HG02763 (cell line): ENCODE measurements around the gene PTGER2.

Source experiments
- ATAC-seq: cut with Tn5 transposase; IDR thresholded peaks from one replicate; pipeline ENCODE4 v1.9.1; 2021; ENCODE audit warnings: mild to moderate bottlenecking, moderate library complexity; ENCODE audit not compliant: unreplicated experiment

PTGER2 gene

DNA sequence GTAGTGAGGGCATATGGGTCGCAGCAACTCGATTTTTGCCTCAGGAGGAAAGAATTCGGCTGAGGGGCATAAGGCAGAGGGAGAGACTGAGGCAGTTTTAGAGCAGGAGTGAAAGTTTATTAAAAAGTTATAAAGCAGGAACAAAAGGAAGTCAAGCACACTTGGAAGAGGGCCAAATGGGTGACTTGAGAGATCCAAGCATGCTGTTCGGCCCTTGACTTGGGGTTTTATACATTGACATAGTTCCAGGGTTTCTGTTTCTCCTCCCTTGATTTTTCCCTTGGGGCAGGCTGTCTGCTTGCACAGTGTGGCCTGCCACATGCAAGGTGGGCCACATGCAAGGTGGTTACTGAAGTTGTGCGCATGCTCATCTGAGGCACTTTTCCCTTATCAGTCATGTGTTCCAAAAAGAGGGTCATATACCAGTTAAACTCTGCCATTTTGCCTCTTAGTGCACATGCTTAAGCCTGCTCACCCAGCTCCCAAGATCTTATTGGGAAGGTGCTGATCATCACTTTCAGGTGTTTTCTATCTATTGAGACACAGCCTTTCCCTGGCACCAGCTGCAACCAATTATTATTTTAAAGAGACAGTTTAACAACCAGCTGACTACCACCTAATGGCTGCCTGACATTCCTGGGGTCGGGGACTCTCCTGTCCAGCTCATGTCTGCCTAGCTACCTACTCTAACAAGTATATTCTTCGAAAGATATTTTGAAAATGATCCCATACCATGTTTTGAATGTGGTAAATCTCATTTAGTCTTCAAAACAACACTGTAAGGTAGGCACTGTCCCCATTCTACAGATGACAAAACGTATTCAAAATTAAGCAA, 19.9 kb downstream of the PTGER2 start:
- no peak for ATAC-seq

DNA sequence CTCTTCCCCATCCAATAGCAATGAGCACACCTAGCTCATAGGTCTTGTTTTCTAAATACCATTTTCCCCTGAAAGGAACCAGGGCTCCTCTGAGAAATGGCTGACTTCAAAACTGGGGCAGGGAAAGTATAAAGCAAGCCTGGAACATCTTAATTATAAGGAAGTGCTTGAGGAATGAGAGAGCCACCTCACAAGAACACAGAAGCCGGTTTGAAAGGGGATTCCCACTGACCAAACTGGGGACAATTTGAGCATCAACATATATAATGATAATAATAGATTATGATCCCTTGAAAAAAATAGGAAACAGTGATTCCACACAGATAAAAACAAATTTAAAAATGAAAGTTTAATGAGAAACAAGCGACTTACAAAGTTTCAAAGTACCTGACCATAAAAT, 22.1 kb downstream of the PTGER2 start:
- ATAC-seq = no peak

DNA sequence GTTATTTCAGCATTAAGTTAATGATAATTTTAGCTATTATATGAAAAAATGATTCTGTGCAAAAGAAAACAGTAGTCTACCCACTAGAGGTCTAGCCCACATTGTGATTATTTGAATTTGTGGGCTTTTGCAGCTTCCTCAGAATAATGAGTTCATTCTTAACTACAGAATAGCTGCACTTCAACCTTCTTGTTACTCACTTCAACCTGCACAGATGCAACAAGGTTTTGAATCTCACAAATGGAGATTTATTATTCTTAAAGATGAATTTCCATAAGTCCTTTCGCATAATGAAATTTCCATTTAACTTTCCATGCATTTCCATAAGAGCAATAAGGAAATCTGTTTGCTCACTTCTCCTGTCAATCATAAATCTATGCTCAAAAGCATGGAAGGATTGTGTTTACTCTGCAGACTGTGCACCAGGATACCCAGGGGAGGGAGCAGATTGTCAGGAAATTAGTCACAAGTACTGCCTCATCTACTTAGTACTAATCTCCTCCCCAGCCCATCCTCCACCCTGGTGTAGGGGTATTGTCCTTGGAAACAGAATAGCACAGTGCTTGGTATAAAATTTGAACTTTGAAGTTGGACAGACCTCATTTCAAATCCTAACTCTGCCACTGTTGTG, 24.1 kb downstream of the PTGER2 start:
- no peak for ATAC-seq

DNA sequence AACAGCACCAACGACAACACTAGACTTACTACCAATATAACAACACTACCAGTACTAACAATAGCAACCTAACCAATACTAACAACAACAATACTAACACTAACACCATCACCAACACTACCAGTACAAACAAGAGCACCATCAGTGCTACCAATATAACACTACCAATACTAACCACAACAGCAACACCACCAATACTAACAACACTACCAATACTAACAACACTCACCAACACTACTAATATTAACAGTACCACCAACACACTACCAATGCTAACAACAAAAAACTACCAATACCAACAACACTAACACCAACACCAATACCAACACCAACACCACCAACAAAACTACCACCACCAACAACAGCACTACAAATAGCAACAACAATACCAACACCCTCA, 25.1 kb downstream of the PTGER2 start:
- no peak for ATAC-seq

DNA sequence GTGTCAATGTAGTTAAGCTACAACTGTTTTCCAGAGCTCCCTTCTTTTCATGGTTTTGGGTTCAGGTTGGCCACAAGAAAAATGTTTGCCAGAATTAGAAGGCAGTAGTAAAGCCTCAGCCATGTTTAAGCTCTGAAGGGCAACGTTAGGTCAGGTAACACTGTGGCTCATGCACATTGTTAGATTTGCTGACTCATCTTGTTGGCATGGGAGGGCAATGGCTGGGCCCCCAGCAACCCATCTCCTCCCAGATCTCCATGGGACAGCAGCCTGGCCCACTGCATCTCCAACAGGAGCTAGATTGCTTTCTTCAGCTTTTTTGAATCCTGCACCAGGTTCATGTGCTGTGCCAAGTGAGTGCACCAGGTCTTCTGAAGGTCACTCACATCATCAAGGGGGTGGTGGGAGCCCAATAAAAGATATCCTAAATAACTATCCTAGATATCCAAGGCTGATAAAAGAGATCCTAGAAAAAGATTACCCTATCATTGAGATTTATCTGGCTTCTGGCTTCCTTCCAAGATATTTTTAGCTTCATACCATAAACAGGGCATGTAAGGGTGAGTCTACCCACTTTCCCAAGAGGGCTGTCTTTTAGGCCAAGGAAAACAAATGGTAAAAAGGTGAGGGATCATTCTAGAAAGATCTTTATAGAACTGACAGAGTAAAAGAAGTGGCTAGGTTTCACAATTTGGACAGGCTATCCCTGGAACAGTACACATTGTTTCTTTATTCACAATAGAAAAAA, 28.9 kb downstream of the PTGER2 start:
- no peak for ATAC-seq

DNA sequence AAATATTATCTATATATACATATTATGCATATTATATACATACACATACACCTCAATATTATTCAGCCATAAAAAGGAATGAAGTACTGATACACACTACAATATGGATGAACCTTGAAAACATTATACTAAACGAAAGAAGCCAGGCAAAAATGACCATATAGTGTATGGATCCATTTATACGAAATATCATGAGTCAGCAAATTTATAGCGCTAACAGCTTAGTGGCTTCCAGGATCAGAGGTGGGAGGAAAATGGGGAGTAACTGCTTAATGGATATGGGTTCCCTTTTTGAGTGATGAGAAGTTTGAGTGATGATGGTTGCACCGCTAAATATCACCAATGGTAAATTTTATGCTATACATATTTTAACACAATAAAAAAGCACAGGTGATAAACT, 32.7 kb downstream of the PTGER2 start:
- no peak for ATAC-seq

DNA sequence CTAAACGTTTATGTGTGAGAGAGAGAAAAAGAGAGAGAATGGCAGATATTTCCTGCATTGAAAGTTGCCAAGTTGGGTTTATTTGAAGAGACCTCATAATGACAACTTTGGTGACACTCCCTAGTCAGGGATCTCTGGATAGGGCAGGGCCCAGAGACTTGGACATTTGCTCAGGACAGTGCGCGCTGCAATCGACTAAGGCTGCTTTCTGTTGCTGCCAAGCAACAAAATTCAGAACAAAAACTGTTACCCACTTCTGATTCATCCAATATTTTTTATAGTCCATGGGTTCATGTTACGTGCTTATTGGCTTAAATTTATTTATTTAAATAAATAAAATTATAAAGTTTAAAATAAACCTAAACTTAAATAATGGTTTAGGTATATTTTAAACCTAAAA, 34.2 kb downstream of the PTGER2 start:
- no peak for ATAC-seq

DNA sequence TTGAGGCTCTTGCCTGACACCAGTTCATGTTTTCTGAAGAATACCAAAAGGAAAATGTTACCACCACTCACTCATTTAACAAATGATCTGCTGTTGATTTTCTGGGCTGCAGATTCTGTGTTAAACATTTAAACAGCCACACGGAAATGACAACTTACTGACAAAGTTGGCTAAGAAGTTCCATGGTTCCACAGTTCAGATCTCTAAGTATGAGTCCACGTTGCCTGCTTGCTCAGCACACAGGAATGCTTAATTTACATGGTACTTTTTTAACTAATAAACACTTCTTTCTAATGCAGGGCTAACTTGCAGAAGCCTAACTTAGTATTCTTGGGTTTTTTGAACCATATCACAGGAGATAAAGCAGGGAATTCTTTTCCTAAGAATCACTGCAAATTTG, 34.7 kb downstream of the PTGER2 start:
- no peak for ATAC-seq

DNA sequence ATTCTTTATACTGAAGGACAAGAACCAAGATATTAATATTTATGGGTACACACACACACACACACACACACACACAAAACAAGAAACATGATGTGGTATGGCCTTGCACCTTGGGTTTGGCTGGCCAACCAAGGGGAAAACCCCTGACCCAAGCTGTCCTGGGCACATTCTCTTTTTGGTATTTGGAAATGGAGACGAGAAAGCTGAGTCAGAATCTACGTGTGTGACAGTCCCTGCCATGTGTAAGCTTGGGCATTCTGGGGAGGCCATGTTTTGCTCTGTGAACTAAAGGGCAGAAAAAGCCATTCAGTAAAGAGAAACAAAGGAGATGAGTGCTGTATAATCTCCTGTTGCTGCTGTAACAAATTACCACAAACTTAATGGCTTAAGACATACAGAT, 35.6 kb downstream of the PTGER2 start:
- ATAC-seq = no peak

DNA sequence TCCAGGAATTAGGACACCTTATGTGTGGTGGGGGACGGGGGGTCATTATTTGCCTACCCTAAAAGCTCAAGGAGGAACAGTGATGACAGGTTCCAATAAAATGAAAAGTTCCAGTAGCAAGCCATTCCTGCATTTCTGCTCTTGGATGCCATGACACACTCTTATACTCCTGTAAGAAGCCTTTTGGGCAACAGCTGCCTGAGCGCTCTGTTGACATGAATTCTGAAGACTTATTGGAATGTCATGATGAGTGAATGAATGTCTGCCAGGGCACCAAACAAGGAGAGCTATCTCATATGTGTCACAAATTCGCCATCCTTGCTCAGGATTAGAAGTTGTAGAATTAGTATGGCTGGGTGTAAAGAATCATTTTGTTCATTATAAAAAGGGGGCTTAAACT, 36.3 kb downstream of the PTGER2 start:
- ATAC-seq = no peak

DNA sequence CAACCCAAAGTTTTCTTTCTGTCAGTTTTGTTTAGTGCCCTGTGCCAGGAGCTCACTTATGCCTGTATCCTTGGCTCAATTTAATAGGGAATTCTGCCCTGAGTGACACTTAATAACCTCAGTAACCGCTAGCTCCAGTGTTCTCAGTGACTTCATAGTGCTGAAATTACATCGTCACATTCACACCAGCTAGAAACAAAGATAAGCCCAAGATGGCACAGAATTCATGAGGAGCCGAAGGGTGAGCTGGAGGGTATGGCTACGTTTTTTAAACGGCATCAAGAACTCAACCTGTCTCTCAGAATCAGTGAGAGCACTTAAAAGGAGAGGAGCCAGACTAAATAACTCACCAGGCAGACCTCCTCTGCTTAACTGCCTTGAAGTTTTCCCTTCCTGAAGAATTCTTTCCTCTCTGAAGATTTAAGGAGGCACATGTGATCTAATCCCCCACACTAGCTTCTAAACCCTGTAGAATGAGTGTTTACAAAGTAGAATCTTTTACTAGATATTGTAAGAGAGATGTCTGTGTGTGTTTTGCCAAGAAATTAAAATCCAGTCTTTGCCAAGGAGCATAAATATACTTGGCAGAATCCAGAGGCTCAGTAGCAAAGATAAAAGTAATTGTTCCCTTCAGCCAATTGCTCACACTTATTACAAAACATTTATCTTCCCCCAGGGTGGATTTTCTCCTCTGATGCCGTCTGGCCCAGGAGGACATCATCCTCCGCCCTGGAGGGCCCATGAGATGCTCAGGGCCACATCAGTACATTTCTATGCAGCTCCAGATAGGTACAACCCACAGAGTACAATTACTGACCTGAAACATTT, 37.3 kb downstream of the PTGER2 start:
- ATAC-seq = no peak

DNA sequence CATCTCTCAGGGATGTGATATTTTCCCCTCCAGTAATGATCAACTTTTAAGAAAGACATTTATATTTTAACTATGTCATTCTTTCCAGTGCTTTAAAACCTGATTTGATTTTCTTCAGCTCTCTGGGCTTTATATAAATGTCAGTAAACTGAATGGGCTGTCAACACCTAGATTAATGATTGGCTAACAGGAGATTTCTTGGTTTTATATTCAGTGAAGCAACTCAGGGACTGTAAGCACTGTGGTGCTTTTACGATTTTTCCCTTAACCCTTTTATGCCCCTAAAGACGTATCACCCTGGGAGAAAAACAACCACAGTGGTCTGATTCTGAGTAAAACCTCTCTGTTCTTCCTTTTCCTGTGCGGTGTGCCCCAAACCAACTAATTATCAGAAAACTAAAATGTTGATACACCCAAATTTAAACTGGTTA, 38.0 kb downstream of the PTGER2 start:
- ATAC-seq = no peak

DNA sequence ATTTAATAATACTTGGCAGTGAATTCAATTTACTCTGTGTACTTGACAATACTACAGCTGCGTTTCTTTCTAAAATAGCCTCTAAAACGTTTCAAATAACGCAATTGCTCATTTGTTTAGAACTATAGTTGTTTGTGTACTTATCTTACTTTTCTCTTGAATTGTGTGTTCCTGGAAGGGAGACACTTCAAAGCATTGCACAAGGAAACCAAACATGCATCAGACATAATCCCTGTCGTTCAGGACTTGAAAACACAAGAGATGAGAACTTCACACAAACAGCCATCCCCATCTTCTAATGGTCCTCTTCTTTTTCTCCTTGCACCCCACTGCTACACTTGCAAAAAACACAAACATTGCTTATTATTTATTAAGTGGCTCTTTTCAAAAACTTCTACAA, 38.5 kb downstream of the PTGER2 start:
- ATAC-seq = no peak

DNA sequence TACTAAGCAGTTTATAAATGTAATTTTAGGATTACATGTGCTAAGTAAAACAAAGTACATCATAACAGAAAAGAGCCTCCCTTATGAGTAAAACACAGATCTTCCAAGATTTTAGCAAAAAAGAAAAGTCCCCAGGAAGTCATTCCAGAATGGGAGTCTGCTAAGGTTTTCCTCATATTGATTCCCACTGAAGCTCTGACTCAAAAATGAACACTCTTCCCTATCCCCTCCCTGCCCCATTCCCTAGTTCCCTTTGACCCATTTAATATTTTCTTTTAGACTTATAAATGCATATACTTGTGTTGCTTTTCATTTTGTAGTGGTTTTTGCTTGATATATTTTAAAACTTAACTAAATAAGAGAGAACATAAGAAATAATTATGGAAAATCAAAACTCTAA, 40.1 kb downstream of the PTGER2 start:
- ATAC-seq = no peak

DNA sequence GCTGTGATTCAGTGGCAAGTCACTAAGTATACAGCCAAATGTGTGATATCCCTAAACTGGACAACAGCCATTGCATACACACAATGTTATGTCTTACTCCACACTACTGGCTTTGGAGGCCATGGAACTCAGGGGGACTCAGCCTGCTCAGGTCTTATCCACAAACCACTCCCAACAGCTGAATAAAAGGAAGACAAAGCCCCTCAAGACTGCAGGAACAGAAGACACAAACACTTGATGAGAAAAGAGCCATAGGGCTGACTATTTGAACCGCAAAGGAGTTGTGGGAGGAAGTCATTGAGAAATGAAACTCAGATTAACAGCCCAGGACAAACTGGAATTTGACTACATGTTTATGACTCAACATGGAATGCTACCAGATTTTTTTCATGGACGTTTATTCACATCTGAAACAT, 40.9 kb downstream of the PTGER2 start:
- no peak for ATAC-seq

DNA sequence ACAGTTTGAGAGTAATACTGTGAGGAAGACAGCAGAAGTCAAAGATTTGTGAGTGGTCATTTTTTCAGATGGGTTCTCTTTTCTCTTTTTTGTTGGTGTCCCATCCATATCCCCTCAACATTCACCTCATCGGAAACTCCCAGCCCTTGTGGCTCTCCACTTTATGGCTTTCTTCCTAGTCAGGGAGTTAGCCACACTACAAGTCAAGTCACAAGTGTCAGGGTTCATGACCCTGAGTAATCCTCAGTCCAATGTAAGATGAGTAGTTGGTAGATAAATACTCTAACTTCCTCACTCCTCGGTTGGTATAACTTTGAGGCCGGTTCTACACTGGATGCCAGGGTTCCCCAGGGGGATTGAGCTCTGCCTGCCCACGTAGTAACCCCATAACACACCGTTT, 41.4 kb downstream of the PTGER2 start:
- ATAC-seq = no peak

DNA sequence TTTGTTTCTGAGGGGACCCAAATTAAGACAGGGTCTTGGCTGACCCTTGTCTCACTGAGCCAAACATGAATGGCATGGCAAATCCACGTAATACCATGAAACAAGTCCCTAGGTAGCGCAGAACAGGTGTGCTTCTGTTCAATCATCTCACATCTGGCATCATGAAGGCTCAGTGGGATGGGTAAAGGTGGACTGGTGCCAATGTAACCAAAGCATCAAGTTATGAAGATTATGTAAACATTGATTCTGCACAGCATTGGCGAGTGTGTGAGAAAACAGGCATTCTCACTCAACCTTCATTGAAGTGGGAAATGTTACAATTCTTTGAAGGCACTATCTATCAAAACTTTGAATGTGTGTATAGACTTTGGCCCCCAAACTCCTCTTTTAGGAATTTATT, 41.9 kb downstream of the PTGER2 start:
- no peak for ATAC-seq

DNA sequence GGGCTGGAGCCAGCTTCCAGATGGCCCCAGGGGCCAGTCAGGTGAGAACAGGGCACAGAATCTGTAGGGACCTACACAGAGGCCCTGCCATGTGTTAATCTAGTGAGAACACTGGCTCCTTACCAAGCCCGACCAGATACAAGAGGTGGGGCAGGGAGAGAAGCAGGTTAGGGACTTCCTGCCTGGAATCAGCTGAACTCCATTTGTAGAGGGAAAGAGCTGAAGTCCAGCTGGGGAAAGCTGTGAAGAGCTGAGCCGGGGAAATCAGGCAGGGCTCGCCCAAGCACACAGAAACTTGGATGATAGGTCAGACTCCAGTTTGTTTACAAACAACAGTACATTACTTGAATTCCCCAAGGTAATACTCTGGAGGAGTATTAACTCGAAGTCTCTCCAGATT, 46.7 kb downstream of the PTGER2 start:
- ATAC-seq = no peak

DNA sequence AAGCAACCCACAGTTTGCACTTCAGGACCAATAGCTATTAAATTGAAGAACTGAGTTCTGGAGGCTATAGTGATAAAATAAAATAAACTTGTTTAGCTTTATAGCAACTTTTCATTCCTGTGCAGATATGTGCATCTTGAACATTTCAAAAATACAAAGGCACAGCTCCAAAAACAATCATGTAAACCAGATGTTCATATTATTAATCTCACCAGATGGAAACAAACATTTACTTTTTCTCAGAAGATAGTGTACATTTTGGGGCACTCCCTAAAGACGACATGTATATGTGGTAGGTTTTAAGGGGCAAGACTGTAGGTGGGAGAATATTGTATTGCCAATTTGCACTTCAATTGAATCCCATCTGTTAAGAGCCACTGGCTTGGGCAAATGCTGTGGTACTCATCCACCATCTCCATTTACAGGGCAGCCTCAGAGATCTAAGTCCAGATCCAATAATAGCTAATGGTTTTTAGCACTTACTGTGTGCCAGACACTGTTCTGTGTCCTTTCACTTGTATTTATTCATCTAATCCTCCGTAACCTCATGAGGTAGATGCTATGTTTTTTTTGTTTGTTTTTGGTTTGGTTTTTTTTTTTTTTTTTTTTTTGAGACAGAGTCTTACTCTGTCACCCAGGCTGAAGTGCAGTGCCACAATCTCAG, 49.1 kb downstream of the PTGER2 start:
- no peak for ATAC-seq

DNA sequence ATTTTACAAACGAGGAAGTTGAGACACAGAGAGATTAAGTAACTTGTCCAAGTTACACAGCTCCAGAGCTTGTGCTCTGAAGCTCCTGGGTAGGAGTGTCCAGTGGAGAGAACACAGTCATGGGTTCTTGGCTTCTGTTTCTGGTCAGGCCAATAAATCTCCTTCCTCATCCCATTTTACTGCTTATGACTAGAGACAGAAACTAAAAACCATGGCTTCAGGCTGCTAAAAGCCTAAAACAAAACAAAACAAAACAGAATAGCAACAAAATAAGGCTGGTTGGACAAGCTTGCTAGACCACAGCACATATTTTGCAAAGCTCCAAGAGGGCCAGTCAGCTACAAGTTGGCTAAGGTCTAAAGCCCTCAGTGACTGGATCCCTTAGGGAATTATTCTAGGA, 49.8 kb downstream of the PTGER2 start:
- no peak for ATAC-seq

DNA sequence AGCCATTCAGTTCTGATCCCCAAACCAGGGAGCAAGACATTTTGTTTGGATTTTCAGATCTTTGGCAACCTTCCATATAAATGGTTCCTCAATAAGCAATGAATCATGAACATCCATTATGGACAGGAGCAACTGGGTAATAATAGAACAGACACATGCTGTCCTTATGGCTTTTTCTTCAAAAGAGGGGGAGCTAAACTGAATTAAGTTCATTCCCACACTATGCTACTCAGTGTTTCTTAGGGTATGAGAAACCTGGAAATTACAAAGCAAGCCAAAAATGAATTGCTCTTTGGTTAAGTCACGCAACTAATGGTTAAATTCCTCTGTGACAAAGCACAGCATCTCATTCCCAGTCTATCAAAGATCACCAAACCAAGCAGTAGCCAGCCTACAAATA, 51.0 kb downstream of the PTGER2 start:
- no peak for ATAC-seq
